ENCODE results near the gene GSTM1.

The GSTM1 gene

GRCh38 chr1:109724933-109725332 lies 37.3 kb downstream of the GSTM1 start:
- TF ChIP-seq ZFX (IDR thresholded peaks at IDR 0.05) (no peak), CTCF (conservative IDR thresholded peaks at IDR 0.05) (no peak)
- peak overlapping the region; percentile 8; the same call in 1 of the 2 replicates for H3K27ac ChIP-seq

GRCh38 chr1:109725510-109725909 lies 37.9 kb downstream of the GSTM1 start:
- TF ChIP-seq ZFX (IDR thresholded peaks at IDR 0.05), result no peak
- TF ChIP-seq CTCF (conservative IDR thresholded peaks at IDR 0.05), result no peak
- no peak overlapping the region; the same call in 1 of the 2 replicates for H3K27ac ChIP-seq

GRCh38 chr1:109726007-109726406 lies 38.4 kb downstream of the GSTM1 start:
- TF ChIP-seq ZFX (IDR thresholded peaks at IDR 0.05) (no peak), CTCF (conservative IDR thresholded peaks at IDR 0.05) (no peak)
- H3K27ac ChIP-seq, result no peak overlapping the region; the same call in 1 of the 2 replicates

GRCh38 chr1:109726728-109727373 lies 39.2 kb downstream of the GSTM1 start:
- no peak overlapping the region for H3K27ac ChIP-seq
- TF ChIP-seq CTCF (conservative IDR thresholded peaks at IDR 0.05) (no peak), ZFX (IDR thresholded peaks at IDR 0.05) (no peak)

- no peak overlapping the region for H3K27ac ChIP-seq
- TF ChIP-seq CTCF (conservative IDR thresholded peaks at IDR 0.05), result no peak
- no peak for TF ChIP-seq ZFX (IDR thresholded peaks at IDR 0.05)
These were observed 41.3 kb downstream of the GSTM1 start for GRCh38 chr1:109728870-109729269.

- TF ChIP-seq ZFX (IDR thresholded peaks at IDR 0.05) (no peak), CTCF (conservative IDR thresholded peaks at IDR 0.05) (no peak)
- no peak overlapping the region for H3K27ac ChIP-seq
These were observed 43.0 kb downstream of the GSTM1 start for GRCh38 chr1:109730666-109731065.

- no peak overlapping the region for H3K27ac ChIP-seq
- TF ChIP-seq CTCF (conservative IDR thresholded peaks at IDR 0.05) (no peak), ZFX (IDR thresholded peaks at IDR 0.05) (no peak)
These were observed 44.8 kb downstream of the GSTM1 start for GRCh38 chr1:109732390-109732881.
